ENCODE data around the gene PPP1R1C. TPM values are rescaled to one million over a fixed set of nuclear protein-coding genes. Genes with fewer than 3 reads are reported as not detected.
"Not testable (repeated sequence)": the region's sequence is repeated elsewhere in the genome, so short reads cannot be mapped to it uniquely, and the experiment has no call there.

Gene PPP1R1C
- total and polyA plus RNA-seq, 4 donors: 5.4 to 21.7 (median 11.3) TPM

- 15% methylated on average over 4 of the region's 4 CpGs for WGBS
- peak overlapping the region in 1 of 2 donors; percentile 56 for H3K9ac ChIP-seq (ENCODE audit: low read depth in 1 of 2, low read length in 2 of 2)
Measured at GRCh38 chr2:181954538-181954883, 31.1 kb upstream of the PPP1R1C start.

GRCh38 chr2:181955010-181955409 is 30.6 kb upstream of the PPP1R1C start:
- H3K9me3 ChIP-seq (ENCODE audit: control insufficient read depth in 4 of 4, low read length in 3 of 4): no peaks in the 10 kb centered on the region
- WGBS: 67% methylated on average over 1 of the region's 1 CpG
- TF ChIP-seq MAX (IDR thresholded peaks at IDR 0.05) (no peak), TAF1 (conservative IDR thresholded peaks at IDR 0.05) (no peak), GABPA (IDR thresholded peaks at IDR 0.05 in 1 of 2, conservative IDR thresholded peaks at IDR 0.05 in 1 of 2) (no peak)
- no peaks in the 10 kb centered on the region for H3K27me3 ChIP-seq (ENCODE audit: control insufficient read depth in 4 of 4, insufficient read depth in 4 of 4, low read length in 3 of 4)
- no peak overlapping the region for H3K27ac ChIP-seq (ENCODE audit: low read depth in 1 of 2, low read length in 2 of 2)
- no peak overlapping the region for H3K9ac ChIP-seq (ENCODE audit: low read depth in 1 of 2, low read length in 2 of 2)
- H3K36me3 ChIP-seq (ENCODE audit: control insufficient read depth in 4 of 4, insufficient read depth in 3 of 4, low read depth in 1 of 4, low read length in 3 of 4): no peaks in the 10 kb centered on the region
- H3K4me3 ChIP-seq (ENCODE audit: low read depth in 1 of 3, low read length in 3 of 3): peak overlapping the region in 2 of 3 donors; percentile 62 to 65
- H3K4me1 ChIP-seq (ENCODE audit: control insufficient read depth in 4 of 4, insufficient read depth in 4 of 4, low read length in 3 of 4): peaks cover 0 to 5% (median 3%) of the 10 kb centered on the region in 4 donors
- no peak for DNase-seq (ENCODE audit: low spot score)

More at GRCh38 chr2:181954538-181954883, 31.1 kb upstream of the PPP1R1C start:
- H3K9me3 ChIP-seq (ENCODE audit: control insufficient read depth in 4 of 4, low read length in 3 of 4): no peaks in the 10 kb centered on the region
- H3K27me3 ChIP-seq (ENCODE audit: control insufficient read depth in 4 of 4, insufficient read depth in 4 of 4, low read length in 3 of 4): no peaks in the 10 kb centered on the region
- peak overlapping the region; percentile 49 to 65 (median 62) for H3K4me3 ChIP-seq (ENCODE audit: low read depth in 1 of 3, low read length in 3 of 3)
- no peak for TF ChIP-seq REST (IDR thresholded peaks at IDR 0.05)
- TF ChIP-seq YY1 (IDR thresholded peaks at IDR 0.05): peak; percentile 88
- no peak for TF ChIP-seq EGR1 (IDR thresholded peaks at IDR 0.05; ENCODE audit: low read depth in 2 of 2)
- peak; percentile 8 for TF ChIP-seq HNF4G (IDR thresholded peaks at IDR 0.05)
- TF ChIP-seq MAX (IDR thresholded peaks at IDR 0.05): peak; percentile 18
- no peak for TF ChIP-seq SP1 (IDR thresholded peaks at IDR 0.05)
- TF ChIP-seq FOXA1 (IDR thresholded peaks at IDR 0.05): no peak
- no peak for TF ChIP-seq NR2F2 (IDR thresholded peaks at IDR 0.05)
- H3K4me1 ChIP-seq (ENCODE audit: control insufficient read depth in 4 of 4, insufficient read depth in 4 of 4, low read length in 3 of 4): peaks cover 0 to 5% (median 3%) of the 10 kb centered on the region in 4 donors
- H3K27ac ChIP-seq (ENCODE audit: low read depth in 1 of 2, low read length in 2 of 2): peak overlapping the region; percentile 22 to 28
- no peaks in the 10 kb centered on the region for H3K36me3 ChIP-seq (ENCODE audit: control insufficient read depth in 4 of 4, insufficient read depth in 3 of 4, low read depth in 1 of 4, low read length in 3 of 4)
- no peak for DNase-seq (ENCODE audit: low spot score)

GRCh38 chr2:181955866-181956265 is 29.8 kb upstream of the PPP1R1C start:
- WGBS: 98% methylated on average over 3 of the region's 3 CpGs
- not testable (repeated sequence) for DNase-seq (ENCODE audit: low spot score)

GRCh38 chr2:181957668-181958067 is 28.0 kb upstream of the PPP1R1C start:
- H3K27ac ChIP-seq (ENCODE audit: low read depth in 1 of 2, low read length in 2 of 2): no peak overlapping the region
- H3K4me3 ChIP-seq (ENCODE audit: low read depth in 1 of 3, low read length in 3 of 3): no peak overlapping the region
- no peak for DNase-seq (ENCODE audit: low spot score)
- H3K27me3 ChIP-seq (ENCODE audit: control insufficient read depth in 4 of 4, insufficient read depth in 4 of 4, low read length in 3 of 4): no peaks in the 10 kb centered on the region
- H3K4me1 ChIP-seq (ENCODE audit: control insufficient read depth in 4 of 4, insufficient read depth in 4 of 4, low read length in 3 of 4): peaks cover 0 to 5% (median 3%) of the 10 kb centered on the region in 4 donors
- no peak overlapping the region for H3K9ac ChIP-seq (ENCODE audit: low read depth in 1 of 2, low read length in 2 of 2)
- H3K9me3 ChIP-seq (ENCODE audit: control insufficient read depth in 4 of 4, low read length in 3 of 4): no peaks in the 10 kb centered on the region
- no peaks in the 10 kb centered on the region for H3K36me3 ChIP-seq (ENCODE audit: control insufficient read depth in 4 of 4, insufficient read depth in 3 of 4, low read depth in 1 of 4, low read length in 3 of 4)
- 76% methylated on average over 4 of the region's 4 CpGs for WGBS
- TF ChIP-seq ATF3 (IDR thresholded peaks at IDR 0.05) (no peak), HNF4G (IDR thresholded peaks at IDR 0.05) (no peak), YY1 (IDR thresholded peaks at IDR 0.05) (no peak), CTCF (IDR thresholded peaks at IDR 0.05; ENCODE audit: low read depth, low read length, missing input control) (no peak)

More at GRCh38 chr2:181955866-181956265, 29.8 kb upstream of the PPP1R1C start:
- not testable (repeated sequence) for H3K4me3 ChIP-seq (ENCODE audit: low read depth in 1 of 3, low read length in 3 of 3); H3K27me3 ChIP-seq (ENCODE audit: control insufficient read depth in 4 of 4, insufficient read depth in 4 of 4, low read length in 3 of 4); H3K9ac ChIP-seq (ENCODE audit: low read depth in 1 of 2, low read length in 2 of 2); H3K4me1 ChIP-seq (ENCODE audit: control insufficient read depth in 4 of 4, insufficient read depth in 4 of 4, low read length in 3 of 4); H3K36me3 ChIP-seq (ENCODE audit: control insufficient read depth in 4 of 4, insufficient read depth in 3 of 4, low read depth in 1 of 4, low read length in 3 of 4); H3K27ac ChIP-seq (ENCODE audit: low read depth in 1 of 2, low read length in 2 of 2); H3K9me3 ChIP-seq (ENCODE audit: control insufficient read depth in 4 of 4, low read length in 3 of 4)

Data from liver (tissue), 9 donors.